Lung microvascular endothelial cell (primary cell): ENCODE results near the gene BCO2. TPM values are rescaled to one million over a fixed set of nuclear protein-coding genes. Genes with fewer than 3 reads are reported as not detected.

Source experiments
- DNase-seq, 2 donors: peaks; one replicate each; pipeline versions ENCODE4 v3.0.0 to v3.0.0-alpha.2; 2010; ENCODE audit warnings: low read depth in 2 of 2
- total RNA-seq: library from RNA; depleted of rRNA; stranded (reverse); fragments of >200 nt; gene quantifications from 2 replicates; pipeline ENCODE4 v1.2.1, GENCODE V29; 2014

BCO2 gene
- total RNA-seq, 1 donor from 2014 or later = 0.60 TPM

DNA sequence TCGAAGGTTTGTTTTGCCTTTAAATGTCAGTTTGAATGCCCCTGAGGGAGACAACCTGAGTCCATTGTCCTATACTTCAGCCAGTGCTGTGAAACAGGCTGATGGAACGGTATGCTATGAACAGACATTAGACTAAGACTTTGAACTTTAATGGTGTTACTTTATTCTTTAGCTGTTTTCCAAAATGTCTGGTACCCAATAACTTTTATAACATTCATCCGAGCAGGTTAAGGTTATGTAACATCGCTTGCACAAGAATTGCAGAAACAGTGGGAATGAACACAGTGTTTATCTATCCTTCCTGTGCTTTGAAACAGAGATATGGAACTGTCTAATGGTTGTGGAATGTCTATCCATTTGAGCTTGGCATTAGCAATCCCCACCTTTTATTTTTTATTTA is 38.4 kb downstream of the BCO2 start:
- no peak for DNase-seq

DNA sequence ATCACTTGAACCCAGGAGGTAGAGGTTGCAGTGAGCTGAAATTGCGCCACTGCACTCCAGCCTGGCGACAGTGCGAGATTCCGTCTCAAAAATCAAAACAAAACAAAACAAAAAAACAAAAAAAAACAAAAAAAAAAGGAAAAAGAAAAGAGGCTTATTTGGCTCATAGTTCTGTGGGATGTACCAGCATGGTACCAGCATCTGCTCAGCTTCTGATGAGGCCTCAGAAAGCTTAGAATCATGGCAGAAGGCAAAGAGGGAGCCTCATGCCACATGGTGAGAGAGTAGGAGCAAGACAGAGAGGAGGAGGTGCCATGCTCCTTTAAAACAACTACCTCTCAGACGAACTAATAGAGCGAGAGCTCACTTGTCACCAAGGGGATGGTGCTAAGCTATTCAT is 40.3 kb downstream of the BCO2 start:
- no peak for DNase-seq

DNA sequence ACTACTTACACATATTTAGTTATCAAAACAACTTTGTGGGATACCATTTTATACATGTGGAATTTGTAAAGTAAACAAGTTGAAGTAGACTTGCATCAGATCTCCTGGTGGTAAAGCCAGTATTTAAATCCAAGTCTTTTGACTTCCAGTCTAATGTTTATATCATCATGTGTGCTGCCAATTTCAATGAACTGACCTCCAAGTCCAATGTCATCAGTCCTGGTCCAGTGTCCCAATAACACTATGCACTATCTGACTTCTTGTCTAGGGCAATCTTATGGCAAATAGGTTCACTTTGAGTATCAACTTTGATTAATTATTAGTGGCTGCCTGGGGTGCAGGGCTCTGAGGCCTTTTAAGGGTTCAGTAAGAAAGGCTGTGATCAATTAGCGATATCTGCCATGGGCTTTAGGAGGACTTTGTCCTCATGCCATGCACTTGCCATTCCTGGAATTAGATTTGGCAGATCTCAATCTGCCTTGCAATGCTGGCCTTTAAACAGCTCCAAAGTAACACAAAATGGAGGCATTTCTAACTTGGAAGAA is 41.3 kb downstream of the BCO2 start:
- no peak for DNase-seq

DNA sequence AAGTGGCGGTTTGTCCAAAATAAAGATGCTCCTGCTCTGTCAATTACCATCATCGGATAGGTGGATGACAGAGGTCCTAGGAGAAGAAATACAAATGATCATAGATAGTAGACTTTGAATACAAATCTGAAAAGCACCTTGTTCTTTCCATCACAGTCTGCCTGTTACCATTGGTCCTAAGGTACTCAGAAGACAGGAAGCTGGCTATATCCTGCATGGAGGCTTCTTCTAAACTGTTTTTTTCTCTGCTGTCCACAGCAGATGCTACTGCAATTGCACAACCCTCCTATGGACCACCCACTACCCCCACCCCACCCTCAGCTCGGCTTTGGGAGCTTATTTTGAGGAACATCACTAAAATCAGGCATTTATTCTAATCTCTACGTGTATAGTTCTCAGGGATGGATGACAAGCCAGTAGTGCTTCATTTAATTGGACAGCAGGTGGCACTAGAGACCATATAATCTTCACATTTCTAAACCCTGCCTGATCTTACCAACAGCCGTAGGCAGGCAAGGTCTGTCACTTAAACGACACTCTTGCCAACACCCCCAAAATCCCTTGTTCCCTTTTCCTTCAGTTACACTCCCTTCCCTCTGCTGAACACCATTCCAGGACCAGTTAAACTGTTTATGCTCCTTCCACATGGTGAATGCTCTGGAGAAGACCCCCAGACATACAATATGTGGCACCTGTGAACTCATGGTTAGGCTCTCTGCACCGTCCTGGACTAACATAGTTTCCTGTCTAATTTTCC is 44.3 kb downstream of the BCO2 start:
- peak; percentile 85 to 90 for DNase-seq

DNA sequence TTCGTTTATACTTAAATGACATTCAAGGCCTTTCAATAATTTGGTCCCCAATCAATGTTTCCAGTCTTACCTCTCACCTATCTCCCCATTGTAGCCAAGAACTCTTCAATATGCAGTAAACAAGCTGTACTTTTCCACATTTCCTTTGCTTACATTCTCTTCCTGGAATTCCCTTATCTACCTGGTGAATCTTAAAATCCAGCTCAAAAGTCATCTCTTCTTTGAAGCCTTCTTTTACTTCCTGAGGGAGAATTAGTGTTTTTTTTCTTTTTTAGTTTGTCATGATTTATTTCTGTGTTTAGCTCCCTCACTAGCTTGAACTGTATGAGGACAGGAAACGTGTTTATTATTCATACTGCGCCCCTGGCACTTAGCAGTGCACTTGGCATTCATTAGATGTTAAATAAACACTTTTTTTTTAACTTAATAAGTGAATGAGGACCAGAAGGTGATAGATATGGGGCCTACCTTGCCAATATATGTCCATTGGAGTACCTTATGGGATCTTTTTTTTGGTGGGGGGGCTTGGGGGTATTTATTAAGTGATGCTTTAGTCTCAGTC is 46.0 kb downstream of the BCO2 start:
- DNase-seq = peak; percentile 67 to 69

DNA sequence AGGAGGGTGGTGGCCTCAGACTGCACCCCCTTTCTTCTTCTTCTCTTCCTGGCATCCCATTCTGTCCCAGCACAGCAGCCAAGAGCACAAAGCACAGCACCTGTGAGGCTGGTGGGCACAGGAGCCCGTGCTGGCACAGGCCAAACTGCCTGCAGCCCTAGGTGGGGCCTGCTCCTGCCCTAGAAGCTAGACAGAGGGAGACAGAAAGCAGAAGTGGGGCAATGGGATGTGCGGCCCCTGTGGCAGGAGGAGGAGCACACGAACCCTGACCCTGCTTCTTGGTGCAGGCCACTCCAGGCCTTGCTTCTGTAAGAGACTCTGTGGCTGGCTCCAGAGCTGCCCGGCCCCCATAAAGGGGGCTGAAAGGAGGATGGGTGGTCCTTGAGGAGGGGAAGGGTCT is 47.0 kb downstream of the BCO2 start:
- no peak for DNase-seq

DNA sequence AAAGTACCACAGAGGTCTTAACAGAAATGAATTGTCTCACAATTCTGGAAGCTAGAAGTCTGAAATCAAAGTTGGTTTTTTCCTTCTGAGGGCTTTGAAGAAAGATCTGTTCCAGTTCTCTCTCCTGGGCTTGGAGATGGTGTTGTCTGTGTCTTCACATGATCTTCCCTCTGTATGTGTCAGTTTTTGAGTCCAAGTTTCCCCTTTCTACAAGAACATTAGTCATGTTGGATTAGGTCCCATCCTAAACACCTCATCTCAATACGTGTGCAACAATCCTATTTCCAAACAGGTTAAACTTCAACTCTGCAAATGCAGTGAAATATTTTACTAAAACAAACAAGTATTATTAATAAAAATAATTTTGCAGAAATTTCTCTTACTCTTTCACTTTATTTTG is 47.8 kb downstream of the BCO2 start:
- no peak for DNase-seq

DNA sequence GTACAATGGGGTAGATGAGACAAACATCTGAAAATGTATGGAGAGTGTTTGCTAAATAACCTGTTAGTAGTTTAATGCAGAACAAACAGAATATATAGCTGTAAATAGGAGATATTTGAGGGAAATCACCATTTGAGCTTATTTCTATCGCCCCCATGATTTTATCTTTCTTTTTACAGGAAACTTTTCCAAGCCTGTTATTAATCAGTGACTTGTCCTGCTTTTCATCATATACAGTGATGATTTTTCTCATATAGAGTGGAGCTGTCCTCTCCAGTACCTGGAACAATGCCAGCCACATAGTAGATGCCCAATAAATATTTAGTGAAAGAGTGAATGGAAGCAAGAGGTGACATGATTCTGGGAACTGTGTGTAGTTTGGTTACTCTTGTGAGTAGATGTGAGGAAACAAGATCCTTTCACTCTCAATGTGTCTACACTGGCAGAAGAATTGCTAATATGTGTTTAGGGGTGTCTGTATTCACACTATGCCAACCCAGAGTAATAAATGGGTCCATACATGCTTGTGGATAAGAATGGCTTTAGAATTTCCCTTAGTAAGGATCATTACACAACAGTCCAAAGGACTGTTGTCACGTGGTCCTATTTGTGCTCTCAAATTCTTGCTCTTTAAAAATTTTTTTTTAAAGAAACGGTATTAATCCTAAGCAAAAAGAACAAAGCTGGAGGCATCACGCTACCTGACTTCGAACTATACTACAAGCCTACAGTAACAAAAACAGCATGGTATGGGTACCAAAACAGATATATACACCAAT is 48.6 kb downstream of the BCO2 start:
- DNase-seq = no peak

DNA sequence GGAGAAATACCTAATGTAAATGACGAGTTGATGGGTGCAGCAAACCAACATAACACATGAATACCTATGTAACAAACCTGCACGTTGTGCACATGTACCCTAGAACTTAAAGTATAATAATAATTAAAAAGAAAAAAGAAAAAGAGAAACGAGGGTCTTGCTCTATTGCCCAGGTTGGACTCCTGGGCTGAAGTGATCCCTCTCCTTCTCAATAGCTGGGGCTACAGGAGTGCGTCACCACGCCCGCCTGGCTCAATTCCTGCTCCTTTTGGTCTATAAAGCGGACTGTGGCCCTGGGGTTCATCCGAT is 50.4 kb downstream of the BCO2 start:
- peak in 1 of 2 donors; percentile 81 for DNase-seq

DNA sequence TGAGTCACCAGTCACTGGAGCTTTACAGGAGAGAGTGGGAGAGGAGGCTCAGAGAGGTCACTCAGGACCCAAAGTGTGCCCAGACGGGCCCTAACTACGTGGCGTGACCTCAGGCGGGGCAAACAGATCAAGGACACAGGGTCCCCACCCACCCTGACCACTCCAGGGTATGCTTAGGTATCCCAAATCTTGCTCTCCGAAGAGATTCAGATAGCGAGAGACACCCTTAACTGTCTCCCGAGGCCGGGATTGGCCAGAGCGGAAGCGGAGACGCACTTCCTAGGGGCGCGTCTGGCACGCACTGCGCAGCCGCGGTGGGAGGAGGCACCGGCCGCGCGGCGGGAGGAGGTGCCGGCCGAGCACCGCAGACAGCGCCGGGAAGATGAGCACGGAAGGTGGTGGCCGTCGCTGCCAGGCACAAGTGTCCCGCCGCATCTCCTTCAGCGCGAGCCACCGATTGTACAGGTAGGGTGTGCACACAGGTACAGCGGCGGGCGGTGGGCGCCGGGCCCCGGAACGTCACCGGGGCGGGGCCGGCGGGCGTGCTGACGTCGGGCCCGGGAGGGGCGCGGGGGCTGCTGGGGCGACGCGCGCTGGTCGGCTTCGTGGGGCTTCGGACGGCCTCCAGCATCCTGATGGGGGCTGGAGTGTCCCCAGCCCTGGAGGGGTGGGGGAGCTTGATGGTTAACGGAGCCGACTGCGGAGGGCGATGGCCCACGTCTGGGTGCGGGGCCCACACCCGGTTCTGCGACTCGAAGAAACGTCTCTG is 50.9 kb downstream of the BCO2 start, which contains the start of gene PTS:
PTS (plus strand) TSS at position 367 of the 769 bp plus-strand sequence; CDS start at position 383, 16 bp downstream.
- DNase-seq = peak; percentile 89 to 90

DNA sequence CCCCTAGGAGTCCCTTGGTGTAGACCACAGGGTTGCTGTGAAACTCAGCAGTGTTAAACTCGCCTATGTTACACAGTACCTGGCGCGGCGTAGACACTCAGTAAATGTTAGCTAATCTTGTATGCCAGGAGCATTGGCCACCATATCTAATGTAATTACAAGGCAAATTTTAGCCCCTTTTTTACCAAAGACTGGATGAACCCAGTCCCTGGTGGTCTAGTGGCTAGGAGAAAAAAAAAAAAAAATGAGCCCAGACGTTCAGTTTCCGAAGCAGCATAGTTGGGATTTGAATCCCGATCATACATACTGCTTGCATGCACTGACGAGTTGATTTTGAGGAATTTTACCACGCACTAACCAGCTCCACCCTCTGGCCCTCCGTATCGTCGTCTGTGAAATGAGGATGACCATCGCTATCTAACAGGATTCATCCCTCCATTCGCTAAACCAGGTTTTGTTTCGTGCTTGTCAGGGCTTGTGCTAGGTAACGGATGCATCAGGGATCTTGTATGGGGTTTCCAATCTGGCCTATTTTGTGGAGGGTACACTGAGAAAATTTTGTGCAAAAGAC is 51.6 kb downstream of the BCO2 start:
- DNase-seq = peak; percentile 40 to 60

DNA sequence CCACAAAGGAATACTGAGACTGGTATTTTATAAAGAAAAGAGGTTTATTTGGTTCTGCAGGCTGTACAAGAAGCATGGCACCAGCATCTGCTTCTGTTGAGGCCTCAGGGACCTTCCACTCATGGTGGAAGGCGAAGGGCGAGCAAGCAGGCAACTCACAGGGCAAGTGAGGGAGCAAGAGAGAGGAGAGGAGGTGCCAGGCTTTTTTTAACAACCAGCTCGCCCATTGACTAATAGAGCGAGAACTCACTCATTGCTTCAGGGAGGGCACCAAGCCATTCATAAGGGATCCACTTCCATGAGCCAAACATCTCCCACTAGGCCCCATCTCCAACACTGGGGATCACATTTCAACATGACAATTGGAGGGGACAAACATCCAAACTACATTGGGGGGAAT is 52.2 kb downstream of the BCO2 start:
- DNase-seq = no peak

DNA sequence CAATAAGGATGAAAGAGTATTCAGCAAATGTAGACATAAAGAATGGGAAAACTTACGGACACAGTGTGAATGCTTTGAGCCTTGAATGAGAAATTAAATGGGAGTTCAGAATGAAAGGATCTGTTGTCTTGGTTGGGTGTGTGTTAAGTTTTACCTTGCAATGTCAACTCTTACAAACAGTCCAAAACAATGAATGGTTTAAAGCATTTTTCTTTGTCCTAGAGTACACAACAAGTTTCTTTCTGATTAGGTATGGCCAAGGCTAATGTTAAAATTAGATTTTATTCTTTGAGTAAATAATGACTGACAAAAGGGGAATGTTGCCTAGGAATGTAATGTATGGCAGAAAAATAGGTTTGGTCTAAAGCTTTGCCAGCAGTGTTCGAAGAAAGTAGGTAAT is 53.4 kb downstream of the BCO2 start:
- no peak for DNase-seq

DNA sequence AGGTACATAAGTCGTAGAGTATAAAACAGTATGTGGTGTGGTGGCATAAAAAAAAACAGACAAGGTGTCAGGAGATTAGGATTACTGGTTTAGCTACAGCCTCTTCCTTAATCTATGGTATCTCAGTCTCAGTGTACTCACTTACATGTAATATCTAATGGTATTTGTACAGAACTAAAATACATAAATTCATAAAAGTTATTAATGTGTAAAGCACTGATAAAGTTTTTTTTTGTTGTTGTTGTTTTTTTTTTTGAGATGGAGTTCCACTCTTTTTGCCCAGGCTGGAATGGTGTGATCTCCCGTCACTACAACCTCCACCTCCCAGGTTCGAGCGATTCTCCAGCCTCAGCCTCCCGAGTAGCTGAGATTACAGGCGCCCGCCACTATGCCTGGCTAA is 53.8 kb downstream of the BCO2 start:
- DNase-seq = no peak

DNA sequence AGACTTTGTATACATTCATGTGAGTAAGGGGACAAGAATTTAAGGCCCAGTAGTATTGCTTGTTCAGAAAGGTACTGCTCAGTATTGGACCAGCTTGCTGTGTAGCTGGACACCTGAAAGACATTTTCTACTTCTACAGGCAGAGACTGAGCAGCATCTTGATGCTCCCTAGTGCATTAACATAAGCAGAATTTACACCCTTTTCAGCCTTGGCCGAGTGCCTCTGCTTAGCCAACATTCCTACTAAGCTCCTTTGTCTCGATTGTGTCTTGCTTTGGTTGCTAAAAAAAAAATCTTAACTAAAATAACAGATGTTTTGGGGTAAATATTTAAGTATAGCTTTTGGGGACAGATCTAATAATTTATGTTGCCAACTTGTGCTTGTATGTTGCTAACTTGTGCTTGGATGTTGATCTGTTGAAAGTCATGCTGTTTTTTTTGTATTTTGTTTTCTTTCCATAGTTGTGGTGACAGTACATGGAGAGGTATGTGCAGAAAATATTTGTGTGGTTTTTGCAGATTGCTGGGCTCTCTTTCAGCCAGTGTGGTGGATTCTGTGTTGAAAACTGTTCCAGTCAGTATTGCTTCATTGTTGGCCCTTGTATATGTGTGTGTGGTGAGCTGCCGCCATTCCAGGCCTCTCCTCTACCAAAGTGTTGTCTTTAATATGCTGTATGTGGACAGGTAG is 54.6 kb downstream of the BCO2 start:
- DNase-seq = no peak

DNA sequence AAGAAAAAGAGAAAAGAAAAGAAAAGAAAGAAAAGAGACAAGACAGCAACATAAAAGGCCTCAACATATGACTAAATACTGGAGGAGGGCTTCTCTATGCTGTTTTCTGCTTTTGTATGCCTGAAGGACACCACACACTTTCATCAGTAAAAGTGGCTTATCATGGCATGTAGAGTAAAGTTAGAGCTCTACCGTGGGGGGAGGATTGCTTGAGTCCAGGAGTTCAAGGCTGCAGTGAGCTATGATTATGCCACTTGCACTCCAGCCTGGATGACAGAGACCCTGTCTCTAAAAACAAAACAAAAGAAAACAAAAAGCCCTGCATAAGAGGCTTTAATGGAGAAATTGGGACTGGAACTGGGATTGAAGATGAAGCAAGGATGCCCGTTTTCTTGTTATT is 56.6 kb downstream of the BCO2 start:
- no peak for DNase-seq

DNA sequence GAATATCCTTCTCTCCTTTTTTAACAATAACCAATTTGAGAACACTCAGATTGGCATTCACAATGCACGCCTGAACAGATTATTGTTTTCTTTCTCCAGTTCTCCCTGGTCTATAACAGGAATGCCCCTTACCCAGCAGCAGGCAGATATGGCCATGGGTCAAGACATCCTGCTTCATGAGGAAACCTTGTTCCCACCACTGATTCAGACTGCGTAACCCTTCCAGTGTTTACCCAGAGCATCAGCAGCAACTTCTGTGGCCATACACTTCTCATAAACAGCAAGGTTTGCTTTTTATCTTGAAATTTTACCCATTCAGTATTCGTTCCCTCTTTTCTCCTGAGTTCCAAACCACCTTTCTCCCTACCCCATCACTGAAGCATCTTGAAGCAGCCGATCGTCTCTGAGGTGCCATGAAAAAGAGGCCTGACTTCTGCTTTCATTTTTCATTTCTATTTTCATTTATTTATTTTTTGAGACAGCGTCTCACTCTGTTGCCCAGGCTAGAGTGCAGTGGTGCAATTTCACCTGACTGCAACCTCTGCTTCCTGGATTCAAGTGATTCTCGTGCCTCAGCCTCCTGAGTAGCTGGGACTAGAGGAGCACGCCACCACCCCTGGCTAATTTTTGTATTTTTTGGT is 60.6 kb downstream of the BCO2 start:
- DNase-seq = no peak

DNA sequence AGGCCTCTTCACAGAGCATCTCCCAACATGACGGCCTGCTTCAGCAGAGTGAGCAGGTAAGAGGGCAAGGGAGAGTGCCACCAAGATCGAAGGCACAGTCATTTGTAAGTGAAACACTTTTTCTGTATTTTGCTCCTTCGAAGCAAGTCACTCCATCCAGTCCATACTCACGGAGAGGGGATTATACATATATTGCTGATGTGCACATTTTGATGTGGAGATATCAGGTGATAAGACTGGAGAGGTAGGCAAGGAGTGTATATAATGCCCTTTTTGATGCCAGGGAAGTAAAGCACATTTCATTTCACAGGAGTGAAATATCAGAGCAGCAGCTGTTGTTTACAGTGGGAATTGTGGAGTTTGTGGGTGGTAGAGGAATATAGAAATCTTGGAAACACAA is 62.1 kb downstream of the BCO2 start:
- DNase-seq = no peak

DNA sequence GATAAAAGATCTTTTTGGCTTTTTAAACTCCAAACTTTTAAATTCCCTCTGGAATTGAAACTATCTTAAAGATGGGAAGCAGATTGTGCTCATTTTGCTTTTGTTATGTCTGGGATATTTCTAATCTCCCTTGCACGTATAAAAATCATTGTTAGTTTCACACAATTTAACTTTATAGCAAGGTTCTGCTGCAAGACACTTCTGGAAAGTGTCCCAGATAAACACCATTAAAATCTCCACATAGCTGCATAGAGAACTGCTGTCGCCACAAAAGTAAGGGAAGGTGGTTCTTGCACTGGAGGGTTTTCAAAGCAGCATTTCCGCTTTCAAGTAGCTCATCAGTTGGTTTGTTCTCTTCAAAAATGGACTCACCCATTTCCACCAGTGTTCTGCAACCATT is 62.7 kb downstream of the BCO2 start:
- no peak for DNase-seq

DNA sequence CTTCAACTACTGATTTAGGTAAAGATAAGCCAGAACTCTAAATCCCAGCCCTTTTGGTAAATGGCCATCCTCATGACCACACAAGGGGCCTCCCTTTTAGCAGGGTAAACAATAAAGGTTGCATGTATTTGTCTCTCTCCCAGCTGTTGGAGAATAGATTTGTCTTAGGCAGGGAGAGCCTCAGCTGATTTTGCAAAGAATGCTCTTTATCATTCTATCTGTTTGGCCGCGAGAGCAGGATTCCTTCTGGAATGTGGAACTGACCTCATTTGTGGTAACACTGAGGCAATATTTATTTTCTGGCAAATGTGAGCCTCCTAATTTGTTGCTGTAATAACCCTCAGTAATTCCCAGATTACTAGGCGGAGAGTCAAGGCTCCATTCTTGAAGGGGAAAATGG is 66.2 kb downstream of the BCO2 start:
- DNase-seq = no peak
